PC-3 (cell line): ENCODE data around the gene LRCH1. TPM values are rescaled to one million over a fixed set of nuclear protein-coding genes. Genes with fewer than 3 reads are reported as not detected.

Experiments
- ATAC-seq: fragments of 200-7000 bp; cut with Tn5 transposase; 2 replicates; pipeline ENCODE4 v1.9.1; 2020; ENCODE audit warnings: mild to moderate bottlenecking, moderate library complexity
- BruUV-seq: library from RNA; stranded (reverse); fragments of 400-500 nt; replicated peaks from 2 replicates; lab custom pipeline; 2021; lab: Mats Ljungman, UMichigan
- CTCF ChIA-PET: fragments of 300-600 bp; sonication (Branson Sonifier 250); formaldehyde crosslinking; loops from one replicate; lab custom pipeline; 2022; ENCODE audit warnings: antibody characterized with exemption; lab: Charles Lee
- POLR2A ChIA-PET: fragments of 300-600 bp; sonication (Branson Sonifier 250); formaldehyde crosslinking; loops from one replicate; lab custom pipeline; 2022; ENCODE audit warnings: antibody characterized with exemption; ENCODE audit not compliant: unreplicated experiment; lab: Charles Lee
- DNase-seq: peaks from one replicate; pipeline ENCODE4 v3.0.0-alpha.2; 2015
- H2AFZ ChIP-seq: fragments of 300-600 bp; sonication (generic); 2 replicates; pipeline ENCODE4 v1.6.0; 2016; ENCODE audit warnings: antibody characterized with exemption, low read length
- H3F3A ChIP-seq: fragments of 300-600 bp; sonication (generic); one replicate; pipeline ENCODE4 v1.6.0; 2017; ENCODE audit warnings: antibody characterized with exemption, low read length, control low read depth, mild to moderate bottlenecking; ENCODE audit not compliant: unreplicated experiment
- H3K27ac ChIP-seq: fragments of 300-600 bp; sonication (generic); 2 replicates; pipeline ENCODE4 v1.5.1; 2016; ENCODE audit warnings: mild to moderate bottlenecking, low read length
- H3K27me3 ChIP-seq: fragments of 300-600 bp; sonication (generic); 2 replicates; pipeline ENCODE4 v1.6.1; 2016; ENCODE audit warnings: low read length, mixed read lengths
- H3K36me3 ChIP-seq: fragments of 300-600 bp; sonication (generic); 2 replicates; pipeline ENCODE4 v1.6.1; 2016; ENCODE audit warnings: low read depth, mixed run types, low read length, mixed read lengths
- H3K4me1 ChIP-seq: fragments of 300-600 bp; sonication (generic); 2 replicates; pipeline ENCODE4 v1.5.1; 2016; ENCODE audit warnings: low read length; ENCODE audit not compliant: insufficient read depth
- H3K4me2 ChIP-seq: fragments of 300-600 bp; sonication (generic); 2 replicates; pipeline ENCODE4 v1.6.0; 2016; ENCODE audit warnings: low read length
- H3K4me3 ChIP-seq: fragments of 300-600 bp; sonication (generic); 2 replicates; pipeline ENCODE4 v1.5.1; 2016; ENCODE audit warnings: mild to moderate bottlenecking, low read length, mixed read lengths
- H3K79me2 ChIP-seq: fragments of 300-600 bp; sonication (generic); 2 replicates; pipeline ENCODE4 v1.6.1; 2017; ENCODE audit warnings: low read length, mixed read lengths
- H3K9ac ChIP-seq: fragments of 300-600 bp; sonication (generic); 2 replicates; pipeline ENCODE4 v1.6.0; 2016; ENCODE audit warnings: mild to moderate bottlenecking, low read length
- H3K9me2 ChIP-seq: fragments of 300-600 bp; sonication (generic); replicated peaks from 2 replicates; pipeline ENCODE4 v1.6.1; 2016; ENCODE audit warnings: mixed run types, low read length, mixed read lengths
- H3K9me3 ChIP-seq: fragments of 300-600 bp; sonication (generic); 2 replicates; pipeline ENCODE4 v1.6.1; 2016; ENCODE audit warnings: low read length, mixed read lengths
- H4K20me1 ChIP-seq: fragments of 300-600 bp; sonication (generic); 2 replicates; pipeline ENCODE4 v1.6.1; 2016; ENCODE audit warnings: low read length, mixed read lengths
- EZH2 ChIP-seq: fragments of 300-600 bp; sonication (generic); IDR thresholded peaks from one replicate; pipeline ENCODE4 v1.6.1; 2017; ENCODE audit warnings: antibody characterized with exemption, mild to moderate bottlenecking, low read length; ENCODE audit not compliant: unreplicated experiment
- EZH2phosphoT487 ChIP-seq: fragments of 300-600 bp; sonication (generic); IDR thresholded peaks from 2 replicates; pipeline ENCODE4 v1.6.1; 2018; ENCODE audit warnings: mild to moderate bottlenecking, antibody characterized with exemption, low read length, borderline replicate concordance
- intact Hi-C: fragments of 100-400 bp; cut with micrococcal nuclease; formaldehyde crosslinking; loops from 2 replicates; pipeline ENCODE4 v1.9.0; 2023
- total RNA-seq: library from RNA; depleted of rRNA; stranded (reverse); fragments of >200 nt; gene quantifications from 2 replicates; pipeline ENCODE4 v1.2.3, GENCODE V29; 2014
- TF ChIP-seq, protein P1 (sequence below): fragments of 300-600 bp; sonication (generic); conservative IDR thresholded peaks from 2 replicates; pipeline ENCODE4 v1.5.1; 2017; ENCODE audit warnings: antibody characterized with exemption, low read depth, mild to moderate bottlenecking, low read length

Gene LRCH1
- total RNA-seq, 1 experiment from 2014 or later: 4.3 TPM

DNA sequence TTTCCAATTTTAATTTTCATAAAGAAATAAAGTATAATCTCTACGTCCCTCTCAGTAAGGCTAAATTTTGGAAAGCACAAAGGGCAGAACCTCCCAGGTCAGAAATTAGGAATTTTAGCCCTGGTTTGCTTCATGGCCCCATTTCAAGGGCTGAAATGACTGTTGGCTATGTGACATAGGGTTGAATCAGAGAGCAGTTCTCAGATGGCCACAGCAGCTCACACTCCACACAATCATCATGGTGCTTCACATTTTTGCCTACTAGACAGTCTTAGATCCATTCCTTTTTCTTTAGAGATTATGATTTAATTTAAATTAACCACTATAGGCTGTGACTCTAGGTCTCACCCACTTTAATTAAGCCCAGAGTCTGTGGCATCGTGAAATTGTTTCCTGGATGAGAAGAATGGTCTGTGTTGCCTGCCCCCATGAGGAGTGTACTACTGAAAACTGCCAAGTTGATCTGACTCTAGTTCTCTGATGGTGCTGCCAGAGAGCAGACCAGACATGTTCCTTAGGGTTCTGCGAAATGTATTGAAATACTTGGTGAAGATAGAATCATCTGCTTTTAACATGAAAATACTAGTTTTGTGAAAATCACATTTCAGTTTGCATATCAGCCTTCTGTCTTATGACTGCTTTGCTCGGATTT, 186.6 kb downstream of the LRCH1 start:
- no peak for DNase-seq
- Histone ChIP-seq H3K36me3 (no peaks in the 10 kb centered on the region), H3K27me3 (no peaks in the 10 kb centered on the region), H3K4me3 (no peak overlapping the region), H3K4me2 (no peak overlapping the region), H3K79me2 (no peaks in the 10 kb centered on the region), H3F3A (no peaks in the 10 kb centered on the region), H3K9me2 (no peaks in the 10 kb centered on the region), H2AFZ (no peak overlapping the region), H3K27ac (no peak overlapping the region), H3K9me3 (no peaks in the 10 kb centered on the region), H3K4me1 (no peaks in the 10 kb centered on the region), H3K9ac (no peak overlapping the region), H4K20me1 (no peaks in the 10 kb centered on the region)
- POLR2A ChIA-PET: no interaction called here
- CTCF ChIA-PET: no interaction called here
- no peak for ATAC-seq
- intact Hi-C loops: no loop called here
- TF ChIP-seq, protein P1, sequence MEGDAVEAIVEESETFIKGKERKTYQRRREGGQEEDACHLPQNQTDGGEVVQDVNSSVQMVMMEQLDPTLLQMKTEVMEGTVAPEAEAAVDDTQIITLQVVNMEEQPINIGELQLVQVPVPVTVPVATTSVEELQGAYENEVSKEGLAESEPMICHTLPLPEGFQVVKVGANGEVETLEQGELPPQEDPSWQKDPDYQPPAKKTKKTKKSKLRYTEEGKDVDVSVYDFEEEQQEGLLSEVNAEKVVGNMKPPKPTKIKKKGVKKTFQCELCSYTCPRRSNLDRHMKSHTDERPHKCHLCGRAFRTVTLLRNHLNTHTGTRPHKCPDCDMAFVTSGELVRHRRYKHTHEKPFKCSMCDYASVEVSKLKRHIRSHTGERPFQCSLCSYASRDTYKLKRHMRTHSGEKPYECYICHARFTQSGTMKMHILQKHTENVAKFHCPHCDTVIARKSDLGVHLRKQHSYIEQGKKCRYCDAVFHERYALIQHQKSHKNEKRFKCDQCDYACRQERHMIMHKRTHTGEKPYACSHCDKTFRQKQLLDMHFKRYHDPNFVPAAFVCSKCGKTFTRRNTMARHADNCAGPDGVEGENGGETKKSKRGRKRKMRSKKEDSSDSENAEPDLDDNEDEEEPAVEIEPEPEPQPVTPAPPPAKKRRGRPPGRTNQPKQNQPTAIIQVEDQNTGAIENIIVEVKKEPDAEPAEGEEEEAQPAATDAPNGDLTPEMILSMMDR: no peak
- TF ChIP-seq EZH2phosphoT487 (no peak), EZH2 (no peak)
- no TSS peak for BruUV-seq

DNA sequence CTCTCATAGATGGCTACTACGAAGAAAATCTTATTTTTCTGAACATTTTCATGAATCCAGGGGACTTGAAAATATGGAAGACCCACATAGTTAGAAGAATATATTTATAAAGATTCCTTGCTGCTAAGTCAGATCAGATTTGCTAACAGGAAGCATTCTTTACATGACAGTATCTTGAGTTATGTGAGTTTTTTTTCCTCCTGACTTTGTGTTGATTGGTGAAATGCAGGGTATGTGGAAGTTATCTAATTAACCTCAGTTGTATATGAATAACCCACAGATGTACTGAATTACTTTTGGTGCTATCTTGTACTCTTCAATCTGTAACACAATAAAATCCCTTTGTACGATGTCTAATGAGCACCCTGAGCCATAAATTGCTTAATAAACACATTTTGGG, 190.2 kb downstream of the LRCH1 start:
- H3K36me3 ChIP-seq: no peaks in the 10 kb centered on the region
- no TSS peak for BruUV-seq
- POLR2A ChIA-PET: no interaction called here

DNA sequence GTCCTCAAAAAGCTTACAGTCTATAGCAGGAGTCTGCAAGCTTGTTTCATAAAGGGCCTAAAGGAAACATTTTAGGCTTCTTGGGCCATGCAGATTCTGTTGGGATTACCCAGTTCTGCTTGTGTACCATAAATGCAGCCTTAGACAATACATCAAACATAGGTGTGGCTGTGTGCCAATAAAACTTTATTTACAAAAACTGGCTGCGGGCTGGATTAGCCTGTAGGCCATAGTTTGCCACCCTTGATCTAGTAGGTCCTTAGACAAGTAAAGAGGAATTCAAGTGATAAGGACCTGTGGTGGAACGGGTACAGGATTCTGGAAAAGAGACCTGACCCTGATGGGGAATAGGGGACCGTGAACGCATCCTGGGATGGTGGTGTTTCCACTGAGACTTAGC, 192.1 kb downstream of the LRCH1 start:
- H3K4me3 ChIP-seq: no peak overlapping the region
- no peak overlapping the region for H2AFZ ChIP-seq
- TF ChIP-seq, protein P1: no peak
- TF ChIP-seq EZH2 (no peak), EZH2phosphoT487 (no peak)
- no peaks in the 10 kb centered on the region for H4K20me1 ChIP-seq
- no peaks in the 10 kb centered on the region for H3K36me3 ChIP-seq
- BruUV-seq: no TSS peak
- CTCF ChIA-PET: no interaction called here
- POLR2A ChIA-PET: no interaction called here
- no peaks in the 10 kb centered on the region for H3K9me2 ChIP-seq
- no peaks in the 10 kb centered on the region for H3F3A ChIP-seq
- H3K4me1 ChIP-seq: no peaks in the 10 kb centered on the region
- no peaks in the 10 kb centered on the region for H3K9me3 ChIP-seq
- no peak overlapping the region for H3K4me2 ChIP-seq
- H3K79me2 ChIP-seq: no peaks in the 10 kb centered on the region
- H3K27me3 ChIP-seq: no peaks in the 10 kb centered on the region
- no peak overlapping the region for H3K9ac ChIP-seq
- DNase-seq: no peak
- H3K27ac ChIP-seq: no peak overlapping the region
- intact Hi-C loops: no loop called here
- ATAC-seq: no peak

More for the DNA sequence above, 190.2 kb downstream of the LRCH1 start:
- ATAC-seq: no peak
- Histone ChIP-seq H3K4me3 (no peak overlapping the region), H3K27ac (no peak overlapping the region), H3K4me1 (no peaks in the 10 kb centered on the region), H3K27me3 (no peaks in the 10 kb centered on the region), H3K9ac (no peak overlapping the region), H2AFZ (no peak overlapping the region), H3K9me2 (no peaks in the 10 kb centered on the region), H3K4me2 (no peak overlapping the region), H3K79me2 (no peaks in the 10 kb centered on the region), H3F3A (no peaks in the 10 kb centered on the region), H3K9me3 (no peaks in the 10 kb centered on the region), H4K20me1 (no peaks in the 10 kb centered on the region)
- intact Hi-C loops: no loop called here
- no peak for TF ChIP-seq EZH2
- no peak for TF ChIP-seq EZH2phosphoT487
- TF ChIP-seq, protein P1: no peak
- no peak for DNase-seq
- CTCF ChIA-PET: no interaction called here
